Posterior vena cava (tissue), 2 donors: ENCODE data around the gene FBXW5. TPM values are rescaled to one million over a fixed set of nuclear protein-coding genes. Genes with fewer than 3 reads are reported as not detected.

Experiments used
- DNase-seq: peaks from one replicate; pipeline ENCODE4 v3.0.0-alpha.2; 2020; ENCODE audit warnings: low spot score
- intact Hi-C, 2 donors: fragments of 100-400 bp; cut with DNase I; formaldehyde crosslinking; loops; one replicate each; pipeline versions ENCODE4 v1.14.1 to v1.14.2; 2022 to 2023
- total RNA-seq, 2 donors: library from RNA; stranded (reverse); fragmentation: NEBNext Ultra II Directional; extraction: Animal tissue kit (Norgen Biotek cat#: 25700); gene quantifications; one replicate each; pipeline ENCODE4 v1.2.1, GENCODE V29; 2021
- donor health status: DM: yes; HTN: yes; CAD: no.
- donor health status: DM: yes; HTN: yes; CAD: no.

The FBXW5 gene
- total RNA-seq, 2 donors from 2014 or later, result 95.0 to 100 TPM

- intact Hi-C loops, result no loop called here
- no peak for DNase-seq
These were observed 19.0 kb downstream of the FBXW5 start for GRCh38 chr9:136925414-136926153.

DNA sequence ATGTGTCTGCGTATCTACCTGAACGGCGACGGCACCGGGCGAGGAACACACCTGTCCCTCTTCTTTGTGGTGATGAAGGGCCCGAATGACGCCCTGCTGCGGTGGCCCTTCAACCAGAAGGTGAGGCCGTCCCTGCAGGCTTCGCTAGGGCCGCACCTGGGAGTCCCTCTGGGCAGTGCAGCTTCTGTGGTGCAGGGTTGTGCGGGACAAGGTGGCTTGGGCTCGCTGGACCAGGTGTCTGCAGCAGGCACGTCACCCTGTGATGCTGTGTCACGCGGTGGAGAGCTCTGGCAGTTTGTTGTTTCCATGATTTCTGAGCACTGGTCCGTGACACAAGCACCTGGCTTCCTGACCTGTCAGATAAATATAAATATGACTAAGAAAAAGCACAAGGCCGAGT, 20.7 kb downstream of the FBXW5 start:
- DNase-seq, result no peak
- intact Hi-C loops, result no loop called here

DNA sequence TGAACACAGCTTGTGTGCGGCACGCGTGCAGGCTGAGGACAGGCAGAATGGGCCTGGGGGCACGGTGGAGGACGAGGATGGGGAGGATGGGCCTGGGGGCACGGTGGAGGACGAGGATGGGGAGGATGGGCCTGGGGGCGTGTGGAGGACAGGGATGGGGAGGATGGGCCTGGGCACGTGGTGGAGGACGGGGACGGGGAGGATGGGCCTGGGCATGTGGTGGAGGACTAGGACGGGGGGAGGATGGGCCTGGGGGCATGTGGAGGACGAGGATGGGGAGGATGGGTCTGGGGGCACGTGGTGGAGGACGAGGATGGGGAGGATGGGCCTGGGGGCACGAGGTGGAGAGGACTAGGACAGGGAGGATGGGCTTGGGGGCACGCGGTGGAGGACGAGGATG, 22.0 kb downstream of the FBXW5 start:
- no peak for DNase-seq
- intact Hi-C loops, result no loop called here

DNA sequence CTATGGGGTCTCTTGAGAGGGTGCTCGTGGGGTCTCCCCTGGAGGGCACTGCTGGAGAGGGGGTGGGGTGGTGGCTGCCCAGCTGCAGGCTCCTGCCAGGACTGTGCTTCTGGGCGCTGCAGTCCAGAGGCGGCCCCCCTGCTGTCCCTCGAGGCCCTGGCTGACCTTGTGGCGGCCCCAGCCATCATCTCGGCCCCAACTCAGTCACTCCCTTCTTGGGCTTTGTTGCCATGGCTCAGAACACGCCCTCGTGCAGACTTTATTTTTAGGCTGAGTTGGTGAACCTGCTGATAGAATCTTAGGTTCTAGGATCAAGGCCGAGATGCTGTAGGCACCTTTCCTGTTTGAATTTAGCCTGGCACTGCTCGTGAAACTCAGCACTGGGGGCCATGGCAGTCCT, 22.8 kb downstream of the FBXW5 start:
- DNase-seq, result no peak
- intact Hi-C loops, result no loop called here

DNA sequence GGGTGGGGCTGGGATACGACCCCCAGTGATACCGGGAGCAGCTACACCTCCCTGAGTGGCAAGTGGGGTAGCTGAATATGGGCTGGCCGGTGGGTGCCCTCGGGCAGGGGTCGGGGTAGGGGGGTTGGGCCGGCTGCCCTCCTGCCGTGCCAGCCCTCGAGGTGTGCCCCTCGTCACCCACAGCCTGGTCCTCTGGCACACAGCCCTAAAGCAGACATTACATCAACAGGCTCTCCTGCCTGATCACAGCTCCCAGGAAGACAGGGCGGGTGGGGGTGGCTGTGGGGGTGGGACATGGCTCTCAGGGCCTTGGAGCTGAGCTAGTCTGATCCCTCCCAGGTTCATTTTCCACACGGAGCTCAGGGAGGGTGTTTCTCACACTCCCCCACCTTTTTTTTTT, 23.2 kb downstream of the FBXW5 start:
- DNase-seq, result no peak
- intact Hi-C loops, result no loop called here

DNA sequence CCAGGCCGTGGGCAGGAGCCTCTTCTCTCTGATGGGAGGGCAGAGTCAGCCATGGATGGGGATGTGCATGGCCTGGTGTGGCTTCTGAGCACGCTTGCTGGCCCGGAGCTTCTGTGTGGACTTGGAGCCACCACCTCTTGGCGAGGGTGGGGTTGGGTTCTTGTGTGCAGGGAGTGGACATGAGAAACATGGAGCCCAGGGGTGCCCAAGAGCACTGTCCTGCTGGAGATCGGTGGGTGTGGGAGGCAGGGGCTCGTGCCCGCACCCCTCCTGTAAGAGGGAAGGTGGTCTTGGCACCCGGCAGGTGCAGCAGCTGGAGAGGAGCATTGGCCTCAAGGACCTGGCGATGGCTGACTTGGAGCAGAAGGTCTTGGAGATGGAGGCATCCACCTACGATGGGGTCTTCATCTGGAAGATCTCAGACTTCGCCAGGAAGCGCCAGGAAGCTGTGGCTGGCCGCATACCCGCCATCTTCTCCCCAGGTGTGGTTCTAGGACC, 23.8 kb downstream of the FBXW5 start:
- DNase-seq, result no peak
- intact Hi-C loops, result no loop called here

- no peak for DNase-seq
- intact Hi-C loops, result no loop called here
These were observed 24.5 kb downstream of the FBXW5 start for GRCh38 chr9:136920069-136920468.

DNA sequence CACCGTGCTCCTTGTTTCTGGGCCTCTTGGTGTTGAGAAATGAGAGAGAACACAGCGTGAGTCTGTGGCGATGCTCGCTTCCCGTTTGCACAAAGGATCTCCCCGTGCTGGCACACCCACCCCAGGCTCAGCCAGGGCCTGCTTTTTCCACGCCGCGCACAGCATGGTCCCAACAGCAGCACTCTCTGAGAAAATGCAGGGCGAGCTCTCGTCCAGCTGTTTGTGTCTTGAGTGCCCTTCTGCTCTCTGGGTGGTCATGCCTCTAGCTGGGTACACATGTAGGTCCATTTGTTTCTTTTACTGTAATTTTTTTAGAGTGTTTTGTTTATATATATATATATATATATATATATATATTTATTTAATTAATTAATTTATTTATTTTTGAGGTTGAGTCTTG, 26.6 kb downstream of the FBXW5 start:
- intact Hi-C loops, result no loop called here
- no peak for DNase-seq

DNA sequence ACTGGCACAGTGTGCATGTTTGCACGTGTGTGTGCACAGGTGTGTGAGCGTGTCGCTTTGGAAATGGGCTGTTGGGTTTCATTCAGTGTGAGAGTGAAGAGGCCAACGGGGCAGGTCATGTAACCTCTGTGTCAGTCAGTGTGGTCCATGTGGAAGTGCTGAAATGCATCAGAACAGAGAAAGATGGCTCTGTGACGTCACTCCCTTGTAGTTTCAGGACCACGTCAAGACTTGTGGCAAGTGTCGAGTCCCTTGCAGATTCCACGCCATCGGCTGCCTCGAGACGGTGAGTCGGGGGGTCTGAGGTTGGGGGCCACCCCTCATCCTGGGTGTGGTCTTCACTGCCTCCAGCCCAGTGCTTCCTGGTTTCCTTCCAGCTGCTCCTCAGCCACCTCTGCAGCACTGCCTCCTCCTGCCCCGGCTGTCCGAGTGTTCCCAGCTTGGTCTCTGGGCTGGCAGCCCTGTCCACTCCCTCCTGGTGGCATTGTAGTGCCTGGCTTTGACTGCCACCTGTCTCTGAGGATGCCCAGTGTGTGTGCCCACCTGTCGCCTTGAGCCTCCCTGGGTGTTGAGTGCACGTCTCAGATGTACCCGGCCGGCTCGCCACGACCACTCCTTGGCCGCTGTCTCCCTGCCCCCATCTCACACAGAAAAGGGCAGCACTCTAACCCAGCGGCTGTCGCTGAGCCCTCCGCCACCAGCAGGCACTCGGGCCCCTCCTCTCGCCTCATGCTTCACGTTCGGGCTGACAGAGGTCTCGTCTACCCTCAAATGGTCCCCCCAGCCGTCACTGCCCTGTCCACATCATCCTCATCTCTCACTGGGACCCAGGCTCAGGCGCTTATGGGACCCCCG, 28.0 kb downstream of the FBXW5 start:
- DNase-seq, result no peak
- intact Hi-C loops, result no loop called here

GRCh38 chr9:136915632-136916329, 28.8 kb downstream of the FBXW5 start:
- no peak for DNase-seq
- intact Hi-C loops, result no loop called here

DNA sequence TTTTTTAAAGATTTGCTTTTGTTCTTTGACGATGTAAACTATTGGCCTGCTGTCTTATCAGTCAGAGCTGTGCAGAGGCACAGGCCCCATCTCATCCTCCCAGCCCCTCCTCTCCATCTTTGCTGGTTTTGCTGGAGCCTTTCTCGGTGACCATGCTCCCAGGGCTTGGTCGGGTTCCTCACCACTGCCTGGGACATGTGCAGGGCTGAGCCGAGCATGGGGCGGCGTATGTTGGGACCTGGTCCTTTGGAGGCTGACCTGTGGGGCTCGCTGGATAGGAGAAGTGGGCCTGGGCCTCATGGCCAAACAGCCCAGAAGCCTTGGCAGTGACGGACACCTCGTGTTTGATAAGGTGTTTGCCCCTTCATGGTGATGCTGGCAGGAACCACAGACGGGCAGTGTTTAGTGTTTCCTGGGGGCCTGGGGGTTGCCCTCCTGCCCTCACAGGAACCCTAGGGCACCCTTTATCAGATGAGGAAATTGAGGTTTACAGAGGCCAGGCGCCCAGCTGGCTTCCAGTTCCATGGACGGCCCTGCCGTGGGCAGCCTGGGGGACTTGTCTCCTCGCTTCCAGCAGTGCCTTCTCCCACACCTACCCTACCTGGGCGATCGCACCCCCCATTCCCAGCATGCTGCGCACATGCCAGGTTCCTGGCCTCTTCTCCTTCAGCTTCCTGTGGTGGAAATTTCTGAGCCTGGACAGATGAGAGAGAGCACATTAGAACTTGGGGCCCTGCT, 30.7 kb downstream of the FBXW5 start:
- DNase-seq, result no peak
- intact Hi-C loops, result no loop called here

GRCh38 chr9:136910901-136911245, 33.7 kb downstream of the FBXW5 start:
- intact Hi-C loops, result no loop called here
- no peak for DNase-seq

DNA sequence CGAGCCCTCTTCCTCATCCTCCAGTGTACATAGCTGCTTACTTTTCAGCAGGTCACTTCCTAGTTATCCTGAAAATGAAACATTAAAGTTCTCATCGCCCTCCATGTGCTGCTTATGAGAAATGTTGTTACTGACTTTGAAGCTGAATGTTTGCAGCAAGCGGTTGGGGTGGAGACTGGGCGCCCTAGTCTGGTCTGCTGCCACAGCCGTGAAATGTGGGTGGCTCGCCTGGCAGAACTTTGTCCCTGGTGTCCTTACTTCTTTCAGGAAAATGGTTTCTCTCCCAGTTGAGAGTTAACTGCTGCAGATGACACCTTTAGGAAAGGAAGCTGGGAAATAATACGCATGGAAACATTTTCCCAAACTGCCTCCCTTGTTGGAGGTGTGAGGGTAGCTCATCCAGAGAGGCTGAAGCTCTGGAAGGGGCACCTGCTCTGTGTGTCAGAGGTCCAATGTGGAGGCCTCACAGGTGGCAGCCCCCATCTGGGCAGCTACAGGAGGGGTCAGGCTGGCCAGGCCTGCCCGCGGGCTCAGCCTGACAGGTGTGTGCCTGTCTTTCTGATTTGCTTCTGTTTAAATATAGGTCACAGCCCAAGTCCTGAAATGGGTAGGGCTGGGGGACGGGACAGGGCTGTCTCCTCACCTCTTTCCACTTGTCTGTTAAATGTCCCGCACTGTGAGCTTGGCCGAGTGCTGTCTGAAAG, 34.2 kb downstream of the FBXW5 start:
- intact Hi-C loops, result no loop called here
- no peak for DNase-seq

GRCh38 chr9:136907011-136907914, 37.3 kb downstream of the FBXW5 start:
- intact Hi-C loops, result no loop called here
- DNase-seq, result no peak

- intact Hi-C loops, result no loop called here
- DNase-seq, result no peak
These were observed 38.3 kb downstream of the FBXW5 start for GRCh38 chr9:136906266-136906665.

GRCh38 chr9:136903041-136903554, 41.4 kb downstream of the FBXW5 start:
- intact Hi-C loops, result no loop called here
- DNase-seq, result no peak

GRCh38 chr9:136902259-136902821, 42.2 kb downstream of the FBXW5 start:
- peak; percentile 88 for DNase-seq
- intact Hi-C loops, result no loop called here
